GM12878 (cell line): ENCODE measurements around the gene C1QC.

Source experiments
- CEBPB ChIP-seq, 2 experiments: fragments of 150-350 bp in 1 of 2; IDR thresholded peaks; 2 replicates each; pipeline ENCODE4 v1.6.1; 2012 to 2014; ENCODE audit warnings: low read depth in 2 of 2, low read length in 2 of 2, borderline replicate concordance in 1 of 2, inconsistent platforms in 1 of 2
- ETV6 ChIP-seq, 2 experiments: fragments of 450-650 bp in 1 of 2; IDR thresholded peaks in 1 of 2; conservative IDR thresholded peaks in 1 of 2; 2 replicates each; pipeline ENCODE4 v1.6.1; 2014; ENCODE audit warnings: antibody characterized with exemption in 1 of 2, borderline replicate concordance in 1 of 2, low read depth in 1 of 2, mild to moderate bottlenecking in 1 of 2, moderate library complexity in 1 of 2
- EZH2 ChIP-seq: IDR thresholded peaks from 2 replicates; pipeline ENCODE4 v1.6.1; 2012; ENCODE audit warnings: low read depth, mild to moderate bottlenecking, control low read depth, inconsistent platforms, low read length, borderline replicate concordance; ENCODE audit not compliant: control insufficient read depth
- GABPA ChIP-seq: IDR thresholded peaks from 2 replicates; pipeline ENCODE4 v1.6.1; 2014; ENCODE audit warnings: antibody characterized with exemption, low read depth, mild to moderate bottlenecking, inconsistent platforms
- PML ChIP-seq: IDR thresholded peaks from 2 replicates; pipeline ENCODE4 v1.6.1; 2012; ENCODE audit warnings: low read length, inconsistent platforms
- RAD21 ChIP-seq: IDR thresholded peaks from 2 replicates; pipeline ENCODE4 v1.6.1; 2011; ENCODE audit warnings: mild to moderate bottlenecking, low read depth, low read length, moderate library complexity; ENCODE audit not compliant: insufficient read depth
- RBBP5 ChIP-seq: fragments of 200-600 bp; sonication (generic); conservative IDR thresholded peaks from 2 replicates; pipeline ENCODE4 v1.6.1; 2016
- SREBF1 ChIP-seq: IDR thresholded peaks from 2 replicates; pipeline ENCODE4 v1.6.1; 2012; ENCODE audit warnings: mild to moderate bottlenecking, low read length
- ZNF24 ChIP-seq: fragments of 450-650 bp; IDR thresholded peaks from 2 replicates; pipeline ENCODE4 v1.6.1; 2017; ENCODE audit warnings: antibody characterized with exemption, mild to moderate bottlenecking
- ZSCAN29 ChIP-seq: fragments of 450-650 bp; IDR thresholded peaks from 2 replicates; pipeline ENCODE4 v1.6.1; 2017; ENCODE audit warnings: mild to moderate bottlenecking, moderate library complexity
- TF ChIP-seq, protein P1 (sequence below): fragments of 450-650 bp; IDR thresholded peaks from 2 replicates; pipeline ENCODE4 v1.6.1; 2016; ENCODE audit warnings: mild to moderate bottlenecking
- TF ChIP-seq, protein P2 (sequence below), 3 experiments: IDR thresholded peaks in 2 of 3; conservative IDR thresholded peaks in 1 of 3; 2 replicates each; pipeline ENCODE4 v1.5.1; 2011; ENCODE audit warnings: low read depth in 3 of 3, low read length in 3 of 3, mild to moderate bottlenecking in 3 of 3, control low read depth in 2 of 3, moderate library complexity in 2 of 3, inconsistent platforms in 1 of 3, mixed read lengths in 1 of 3; ENCODE audit not compliant: control insufficient read depth in 2 of 3, insufficient read depth in 1 of 3; ENCODE audit errors: extremely low read depth in 1 of 3

DNA sequence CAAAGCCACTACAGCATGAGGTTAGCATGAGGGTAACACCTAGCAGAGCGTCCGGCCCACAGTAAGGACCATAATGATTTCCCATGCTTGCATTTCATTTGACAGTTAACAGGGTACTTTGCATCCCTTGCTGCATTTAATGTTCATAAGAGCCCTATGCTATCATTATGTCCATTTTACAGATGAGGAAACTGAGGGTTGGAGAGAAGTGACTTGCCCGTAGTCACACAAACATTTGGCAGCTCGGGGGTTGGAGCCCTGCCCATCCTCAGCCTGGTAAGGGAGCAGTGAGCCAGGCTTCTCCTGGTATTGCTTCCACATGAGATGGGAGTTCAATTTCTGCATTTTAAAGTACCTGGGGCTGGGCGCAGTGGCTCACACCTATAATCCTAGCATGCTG is 50.7 kb downstream of the C1QC start:
- TF ChIP-seq ETV6 (conservative IDR thresholded peaks at IDR 0.05 in 1 of 2, IDR thresholded peaks at IDR 0.05 in 1 of 2; ENCODE audit: borderline replicate concordance in 1 of 2, low read depth in 1 of 2) (no peak), CEBPB (IDR thresholded peaks at IDR 0.05; ENCODE audit: borderline replicate concordance in 1 of 2, low read depth in 2 of 2, low read length in 2 of 2) (no peak), EZH2 (no peak), PML (no peak), RAD21 (no peak), ZSCAN29 (no peak), ZNF24 (no peak), SREBF1 (no peak), RBBP5 (no peak), GABPA (no peak)
- TF ChIP-seq, protein P1, sequence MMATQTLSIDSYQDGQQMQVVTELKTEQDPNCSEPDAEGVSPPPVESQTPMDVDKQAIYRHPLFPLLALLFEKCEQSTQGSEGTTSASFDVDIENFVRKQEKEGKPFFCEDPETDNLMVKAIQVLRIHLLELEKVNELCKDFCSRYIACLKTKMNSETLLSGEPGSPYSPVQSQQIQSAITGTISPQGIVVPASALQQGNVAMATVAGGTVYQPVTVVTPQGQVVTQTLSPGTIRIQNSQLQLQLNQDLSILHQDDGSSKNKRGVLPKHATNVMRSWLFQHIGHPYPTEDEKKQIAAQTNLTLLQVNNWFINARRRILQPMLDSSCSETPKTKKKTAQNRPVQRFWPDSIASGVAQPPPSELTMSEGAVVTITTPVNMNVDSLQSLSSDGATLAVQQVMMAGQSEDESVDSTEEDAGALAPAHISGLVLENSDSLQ: no peak
- TF ChIP-seq, protein P2, sequence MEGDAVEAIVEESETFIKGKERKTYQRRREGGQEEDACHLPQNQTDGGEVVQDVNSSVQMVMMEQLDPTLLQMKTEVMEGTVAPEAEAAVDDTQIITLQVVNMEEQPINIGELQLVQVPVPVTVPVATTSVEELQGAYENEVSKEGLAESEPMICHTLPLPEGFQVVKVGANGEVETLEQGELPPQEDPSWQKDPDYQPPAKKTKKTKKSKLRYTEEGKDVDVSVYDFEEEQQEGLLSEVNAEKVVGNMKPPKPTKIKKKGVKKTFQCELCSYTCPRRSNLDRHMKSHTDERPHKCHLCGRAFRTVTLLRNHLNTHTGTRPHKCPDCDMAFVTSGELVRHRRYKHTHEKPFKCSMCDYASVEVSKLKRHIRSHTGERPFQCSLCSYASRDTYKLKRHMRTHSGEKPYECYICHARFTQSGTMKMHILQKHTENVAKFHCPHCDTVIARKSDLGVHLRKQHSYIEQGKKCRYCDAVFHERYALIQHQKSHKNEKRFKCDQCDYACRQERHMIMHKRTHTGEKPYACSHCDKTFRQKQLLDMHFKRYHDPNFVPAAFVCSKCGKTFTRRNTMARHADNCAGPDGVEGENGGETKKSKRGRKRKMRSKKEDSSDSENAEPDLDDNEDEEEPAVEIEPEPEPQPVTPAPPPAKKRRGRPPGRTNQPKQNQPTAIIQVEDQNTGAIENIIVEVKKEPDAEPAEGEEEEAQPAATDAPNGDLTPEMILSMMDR (IDR thresholded peaks at IDR 0.05 in 2 of 3, conservative IDR thresholded peaks at IDR 0.05 in 1 of 3; ENCODE audit: control insufficient read depth in 2 of 3, extremely low read depth in 1 of 3, insufficient read depth in 1 of 3, low read depth in 3 of 3, low read length in 3 of 3): no peak
